HepG2 (cell line): ENCODE data around the gene TIMM44. TPM values are rescaled to one million over a fixed set of nuclear protein-coding genes. Genes with fewer than 3 reads are reported as not detected.

Experiments
- ATAC-seq: fragments of 200-7000 bp; cut with Tn5 transposase; 3 replicates; pipeline ENCODE4 v1.9.1; 2020; ENCODE audit warnings: mild to moderate bottlenecking, moderate library complexity
- BruUV-seq: library from RNA; stranded (reverse); fragments of 400-500 nt; replicated peaks from 2 replicates; lab custom pipeline; 2021; lab: Mats Ljungman, UMichigan
- CTCF ChIA-PET: fragments of 300-600 bp; formaldehyde crosslinking; extraction: SDS; loops from one replicate; lab custom pipeline; 2021; ENCODE audit warnings: low total read pairs, inconsistent platforms, low intra/inter-chr PET ratio; lab: Yijun Ruan, JAX
- POLR2A ChIA-PET: fragments of 350-600 bp; sonication (Branson Sonifier 250); formaldehyde crosslinking; loops from one replicate; lab custom pipeline; 2020; ENCODE audit warnings: antibody characterized with exemption, inconsistent platforms; lab: Yijun Ruan, JAX
- DNase-seq: peaks from one replicate; pipeline ENCODE4 v3.0.0-alpha.2; 2015; ENCODE audit warnings: low spot score
- FAIRE-seq: peaks from 3 replicates; lab custom pipeline; 2011; peaks lifted over from hg19 to GRCh38; lab: Jason Lieb, UNC
- H2AFZ ChIP-seq: one replicate; pipeline ENCODE4 v1.6.1; 2011; ENCODE audit warnings: low read length, inconsistent platforms
- H3K27ac ChIP-seq: fragments of 300-600 bp; 3 replicates; pipeline ENCODE4 v1.8.0; 2011; ENCODE audit warnings: mixed run types, mild to moderate bottlenecking, mixed read lengths, low read length, inconsistent platforms; ENCODE audit not compliant: insufficient read depth; ENCODE audit errors: extremely low read length
- H3K27me3 ChIP-seq, 2 experiments: fragments of 200-600 bp in 1 of 2; 2 replicates in 1 of 2; 3 replicates in 1 of 2; pipeline versions ENCODE4 v1.6.0 to v1.8.0; 2011; ENCODE audit warnings: low read length in 2 of 2, mild to moderate bottlenecking in 2 of 2, moderate library complexity in 2 of 2, inconsistent platforms in 1 of 2; ENCODE audit not compliant: insufficient read depth in 2 of 2, control insufficient read depth in 1 of 2
- H3K36me3 ChIP-seq, 2 experiments: fragments of 200-600 bp in 1 of 2; replicated peaks in 1 of 2; 2 replicates in 1 of 2; 3 replicates in 1 of 2; pipeline versions ENCODE4 v1.5.1 to v1.8.0; 2011; ENCODE audit warnings: low read length in 2 of 2, inconsistent platforms in 1 of 2; ENCODE audit not compliant: insufficient read depth in 2 of 2, control insufficient read depth in 1 of 2
- H3K4me1 ChIP-seq: 2 replicates; pipeline ENCODE4 v1.5.1; 2012; ENCODE audit warnings: low read length, inconsistent platforms; ENCODE audit not compliant: insufficient read depth
- H3K4me2 ChIP-seq: 2 replicates; pipeline ENCODE4 v1.6.0; 2011; ENCODE audit warnings: low read depth, low read length, inconsistent platforms
- H3K4me3 ChIP-seq, 3 experiments: fragments of 200-600 bp in 1 of 3; sonication (generic), shearing (Covaris generic) in 1 of 3; replicated peaks in 1 of 3; 2 replicates each; pipeline ENCODE4 v1.5.1; 2011 to 2016; ENCODE audit warnings: low read length in 3 of 3, inconsistent platforms in 2 of 3, low read depth in 2 of 3, mild to moderate bottlenecking in 2 of 3, control low read depth in 1 of 3, mixed read lengths in 1 of 3; ENCODE audit not compliant: insufficient read depth in 1 of 3
- H3K79me2 ChIP-seq: one replicate; pipeline ENCODE4 v1.6.1; 2011; ENCODE audit warnings: low read length, inconsistent platforms; ENCODE audit not compliant: insufficient read depth
- H3K9ac ChIP-seq: 2 replicates; pipeline ENCODE4 v1.6.0; 2011; ENCODE audit warnings: mild to moderate bottlenecking, low read depth, low read length, inconsistent platforms; ENCODE audit not compliant: insufficient read depth
- H3K9me3 ChIP-seq: 2 replicates; pipeline ENCODE4 v1.5.1; 2012; ENCODE audit warnings: mild to moderate bottlenecking, low read length
- H4K20me1 ChIP-seq: 2 replicates; pipeline ENCODE4 v1.6.0; 2011; ENCODE audit warnings: inconsistent platforms, mild to moderate bottlenecking, low read length, moderate library complexity; ENCODE audit not compliant: insufficient read depth
- DR1 ChIP-seq: sonication (generic); formaldehyde crosslinking; IDR thresholded peaks from 2 replicates; pipeline ENCODE4 v1.8.0; 2021; ENCODE audit warnings: mild to moderate bottlenecking, missing genetic modification reagents, inconsistent platforms
- FOXC1 ChIP-seq: sonication (generic); formaldehyde crosslinking; IDR thresholded peaks from 2 replicates; pipeline ENCODE4 v1.8.0; 2022; ENCODE audit warnings: mild to moderate bottlenecking, missing genetic modification reagents, borderline replicate concordance
- HMGXB4 ChIP-seq, 2 experiments: sonication (generic) in 1 of 2; formaldehyde crosslinking in 1 of 2; IDR thresholded peaks; 2 replicates each; pipeline versions ENCODE4 v1.4.0 to v1.6.1; 2018 to 2020; ENCODE audit warnings: missing genetic modification reagents in 2 of 2, borderline replicate concordance in 1 of 2, low read depth in 1 of 2, mild to moderate bottlenecking in 1 of 2, missing biosample characterization in 1 of 2
- MBD4 ChIP-seq: IDR thresholded peaks from 2 replicates; pipeline ENCODE4 v1.6.1; 2012; ENCODE audit warnings: low read length, inconsistent platforms, borderline replicate concordance
- MEIS2 ChIP-seq: sonication (generic); formaldehyde crosslinking; IDR thresholded peaks from 2 replicates; pipeline ENCODE4 v1.9.0; 2021; ENCODE audit warnings: mild to moderate bottlenecking, missing genetic modification reagents
- MTA3 ChIP-seq: sonication (generic); formaldehyde crosslinking; IDR thresholded peaks from 2 replicates; pipeline ENCODE4 v1.4.0; 2020; ENCODE audit warnings: missing genetic modification reagents
- SRSF9 ChIP-seq: fragments of 200-400 bp; formaldehyde crosslinking; IDR thresholded peaks from 2 replicates; pipeline ENCODE4 v1.6.1; 2018; ENCODE audit warnings: borderline replicate concordance, mild to moderate bottlenecking, low read depth, low read length; ENCODE audit not compliant: insufficient read depth, poor library complexity, severe bottlenecking
- TEF ChIP-seq: sonication (generic); formaldehyde crosslinking; IDR thresholded peaks from 2 replicates; pipeline ENCODE4 v1.5.0; 2020; ENCODE audit warnings: missing genetic modification reagents
- TOPORS ChIP-seq: sonication (generic); formaldehyde crosslinking; IDR thresholded peaks from 2 replicates; pipeline ENCODE4 v1.8.0; 2023; ENCODE audit warnings: mild to moderate bottlenecking, missing genetic modification reagents
- ZMAT5 ChIP-seq: sonication (generic); formaldehyde crosslinking; IDR thresholded peaks from 2 replicates; pipeline ENCODE4 v1.5.0; 2020; ENCODE audit warnings: mild to moderate bottlenecking, low read depth, missing genetic modification reagents, borderline replicate concordance
- ZNF512 ChIP-seq: sonication (generic); formaldehyde crosslinking; IDR thresholded peaks from 2 replicates; pipeline ENCODE4 v1.4.0; 2020; ENCODE audit warnings: mild to moderate bottlenecking, missing genetic modification reagents
- ZNF546 ChIP-seq: sonication (generic); formaldehyde crosslinking; conservative IDR thresholded peaks from 2 replicates; pipeline ENCODE4 v1.8.1; 2023; ENCODE audit warnings: mild to moderate bottlenecking, missing genetic modification reagents
- ZNF691 ChIP-seq: sonication (generic); formaldehyde crosslinking; IDR thresholded peaks from 2 replicates; pipeline ENCODE4 v1.4.0; 2020; ENCODE audit warnings: missing genetic modification reagents, low read depth, mild to moderate bottlenecking, borderline replicate concordance
- WGBS: methylation state at CpG from one replicate; pipeline ENCODE4 v1.1.6; 2017; ENCODE audit warnings: low lambda C conversion rate; 5-methylcytosine and 5-hydroxymethylcytosine counted together
- in situ Hi-C: cut with HindIII; loops from 2 replicates; pipeline ENCODE4 v1.10.0; 2017; ENCODE audit warnings: low pct_unique_long_range_greater_than_20kb; ENCODE audit not compliant: extremely low pct_ligation_motif_present
- intact Hi-C: fragments of 100-400 bp; cut with micrococcal nuclease; formaldehyde crosslinking; loops from one replicate; pipeline ENCODE4 v1.10.0; 2022; ENCODE audit not compliant: unreplicated experiment
- polyA plus RNA-seq, 8 experiments: library from polyadenylated mRNA; depleted of rRNA in 3 of 8; stranded (reverse) in 7 of 8; unstranded in 1 of 8; fragments of >200 nt; fragmentation: Illumina TruSeq in 4 of 8; extraction: Trizol in 4 of 8; gene quantifications; 2 replicates each; pipeline versions ENCODE4 v1.2.1 to v1.2.3, GENCODE V29; 2011 to 2016; ENCODE audit warnings: low read depth in 4 of 8, missing spikeins in 1 of 8, mixed read lengths in 1 of 8; ENCODE audit not compliant: insufficient read depth in 1 of 8
- total RNA-seq, 5 experiments: library from RNA; depleted of rRNA; stranded (reverse); fragments of >200 nt; fragmentation: Illumina TruSeq; extraction: Trizol; gene quantifications; 2 replicates each; pipeline ENCODE4 v1.2.3, GENCODE V29; 2016; ENCODE audit warnings: low read depth in 1 of 5
- TF ChIP-seq, protein P1 (sequence below): sonication (generic); formaldehyde crosslinking; IDR thresholded peaks from 2 replicates; pipeline ENCODE4 v1.5.1; 2020; ENCODE audit warnings: mild to moderate bottlenecking, missing genetic modification reagents, moderate library complexity
- TF ChIP-seq, protein P2 (sequence below): sonication (generic); formaldehyde crosslinking; IDR thresholded peaks from 2 replicates; pipeline ENCODE4 v1.5.0; 2020; ENCODE audit warnings: mild to moderate bottlenecking, missing genetic modification reagents

Gene TIMM44
- total and polyA plus RNA-seq, 2 of the 13 experiments (the other 11 are each of a cell fraction or from before 2014, with no cell fraction given), result 42.9 to 72.6 TPM

- H3K9ac ChIP-seq, result no peak overlapping the region
- FAIRE-seq, result no peak
- in situ Hi-C loops (no loop called here), intact Hi-C loops (no loop called here)
- 85% methylated on average over 4 of the region's 4 CpGs for WGBS
- no peak overlapping the region for H3K4me3 ChIP-seq
- DNase-seq, result no peak
- BruUV-seq, result no TSS peak
- no peaks in the 10 kb centered on the region for H3K36me3 ChIP-seq
- no peaks in the 10 kb centered on the region for H3K9me3 ChIP-seq
- ChIA-PET CTCF (no interaction called here), POLR2A (no interaction called here)
- H4K20me1 ChIP-seq, result no peaks in the 10 kb centered on the region
- peaks cover 4% of the 10 kb centered on the region for H3K79me2 ChIP-seq
- H3K27ac ChIP-seq, result no peak overlapping the region
- no peak overlapping the region for H2AFZ ChIP-seq
- no peak for ATAC-seq
- H3K4me2 ChIP-seq, result no peak overlapping the region
- peaks cover 27% of the 10 kb centered on the region for H3K4me1 ChIP-seq
- peaks cover 0 to 3% of the 10 kb centered on the region in 2 experiments; a peak in 1 of 5 replicates for H3K27me3 ChIP-seq
- TF ChIP-seq ZNF546 (CRISPR knock-in tag) (no peak), ZNF691 (CRISPR knock-in tag) (no peak), MBD4 (no peak), SRSF9 (no peak), MTA3 (CRISPR knock-in tag) (no peak), TOPORS (CRISPR knock-in tag) (no peak), MEIS2 (CRISPR knock-in tag) (no peak), HMGXB4 (CRISPR knock-in tag; IDR thresholded peaks at IDR 0.05; ENCODE audit: borderline replicate concordance in 1 of 2, low read depth in 1 of 2) (no peak), ZNF512 (CRISPR knock-in tag) (no peak), ZMAT5 (CRISPR knock-in tag) (no peak), DR1 (no peak), FOXC1 (CRISPR knock-in tag) (no peak), TEF (CRISPR knock-in tag) (no peak)
- TF ChIP-seq, protein P1, sequence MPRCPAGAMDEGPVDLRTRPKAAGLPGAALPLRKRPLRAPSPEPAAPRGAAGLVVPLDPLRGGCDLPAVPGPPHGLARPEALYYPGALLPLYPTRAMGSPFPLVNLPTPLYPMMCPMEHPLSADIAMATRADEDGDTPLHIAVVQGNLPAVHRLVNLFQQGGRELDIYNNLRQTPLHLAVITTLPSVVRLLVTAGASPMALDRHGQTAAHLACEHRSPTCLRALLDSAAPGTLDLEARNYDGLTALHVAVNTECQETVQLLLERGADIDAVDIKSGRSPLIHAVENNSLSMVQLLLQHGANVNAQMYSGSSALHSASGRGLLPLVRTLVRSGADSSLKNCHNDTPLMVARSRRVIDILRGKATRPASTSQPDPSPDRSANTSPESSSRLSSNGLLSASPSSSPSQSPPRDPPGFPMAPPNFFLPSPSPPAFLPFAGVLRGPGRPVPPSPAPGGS (CRISPR knock-in tag), result no peak
- TF ChIP-seq, protein P2, sequence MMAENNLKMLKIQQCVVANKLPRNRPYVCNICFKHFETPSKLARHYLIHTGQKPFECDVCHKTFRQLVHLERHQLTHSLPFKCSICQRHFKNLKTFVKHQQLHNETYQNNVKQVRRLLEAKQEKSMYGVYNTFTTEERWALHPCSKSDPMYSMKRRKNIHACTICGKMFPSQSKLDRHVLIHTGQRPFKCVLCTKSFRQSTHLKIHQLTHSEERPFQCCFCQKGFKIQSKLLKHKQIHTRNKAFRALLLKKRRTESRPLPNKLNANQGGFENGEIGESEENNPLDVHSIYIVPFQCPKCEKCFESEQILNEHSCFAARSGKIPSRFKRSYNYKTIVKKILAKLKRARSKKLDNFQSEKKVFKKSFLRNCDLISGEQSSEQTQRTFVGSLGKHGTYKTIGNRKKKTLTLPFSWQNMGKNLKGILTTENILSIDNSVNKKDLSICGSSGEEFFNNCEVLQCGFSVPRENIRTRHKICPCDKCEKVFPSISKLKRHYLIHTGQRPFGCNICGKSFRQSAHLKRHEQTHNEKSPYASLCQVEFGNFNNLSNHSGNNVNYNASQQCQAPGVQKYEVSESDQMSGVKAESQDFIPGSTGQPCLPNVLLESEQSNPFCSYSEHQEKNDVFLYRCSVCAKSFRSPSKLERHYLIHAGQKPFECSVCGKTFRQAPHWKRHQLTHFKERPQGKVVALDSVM (CRISPR knock-in tag), result no peak
Measured at GRCh38 chr19:7947939-7948338, 4.5 kb upstream of the TIMM44 start.
